SKM-1 (cell line): Measurements from ENCODE around the gene BNIP3.
"Not testable (repeated sequence)": the region's sequence is repeated elsewhere in the genome, so short reads cannot be mapped to it uniquely, and the experiment has no call there.

Experiments
- DNase-seq: peaks from one replicate; lab custom pipeline; 2025; ENCODE audit not compliant: unreplicated experiment; lab: John Stamatoyannopoulos, UW

BNIP3 gene

GRCh38 chr10:131954356-131954965, 27.3 kb downstream of the BNIP3 start:
- no peak for DNase-seq

DNA sequence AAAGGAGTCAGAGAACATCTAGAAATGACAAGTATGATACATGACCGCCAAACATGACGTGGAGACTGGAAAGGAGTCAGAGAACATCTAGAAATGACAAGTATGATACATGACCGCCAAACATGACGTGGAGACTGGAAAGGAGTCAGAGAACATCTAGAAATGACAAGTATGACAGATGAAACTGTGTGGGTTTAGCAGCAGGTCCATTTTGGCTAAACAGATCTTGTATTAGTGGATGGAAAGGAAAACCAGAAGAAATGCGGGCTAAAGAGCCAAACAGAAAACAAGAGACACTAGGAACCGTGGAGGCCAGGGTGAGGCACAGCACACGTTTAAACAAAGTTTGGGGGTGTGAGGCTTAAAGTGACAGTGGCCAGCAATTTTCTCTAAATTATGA, 31.8 kb downstream of the BNIP3 start:
- DNase-seq, result not testable (repeated sequence)

DNA sequence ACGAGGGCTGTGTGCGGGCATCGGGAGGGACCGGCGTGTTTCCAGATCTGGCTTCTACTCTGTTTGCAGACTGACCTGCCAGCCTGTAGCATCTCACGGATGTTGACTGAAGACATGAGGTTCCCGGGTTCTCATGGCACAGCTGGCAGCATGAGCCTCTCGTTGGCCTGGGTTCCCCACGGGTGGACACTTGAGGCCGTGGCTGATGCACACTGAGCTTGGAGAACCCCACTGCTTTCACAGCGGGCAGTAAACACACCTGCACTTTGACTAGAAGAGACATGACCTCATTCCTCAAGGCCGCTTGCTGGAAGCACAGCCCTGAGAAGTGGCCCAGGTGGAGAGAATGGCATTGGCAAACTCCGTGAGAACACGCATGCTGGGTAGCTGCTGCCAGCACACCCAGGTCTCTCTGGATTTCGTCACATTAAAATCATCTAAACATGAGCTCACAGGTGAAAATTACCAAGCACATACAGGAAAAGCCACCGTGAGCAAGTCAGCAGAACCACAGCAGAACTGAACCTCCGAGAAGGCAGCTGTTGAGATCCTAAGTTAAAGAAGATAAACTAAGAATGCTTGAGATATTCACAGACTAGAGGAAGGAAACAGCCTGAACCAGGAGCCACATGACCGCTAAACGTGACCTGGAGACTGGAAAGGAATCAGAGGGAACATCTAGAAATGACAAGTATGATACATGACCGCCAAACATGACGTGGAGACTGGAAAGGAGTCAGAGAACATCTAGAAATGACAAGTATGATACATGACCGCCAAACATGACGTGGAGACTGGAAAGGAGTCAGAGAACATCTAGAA, 32.5 kb downstream of the BNIP3 start:
- DNase-seq, result no peak

GRCh38 chr10:131948501-131948900, 33.2 kb downstream of the BNIP3 start:
- DNase-seq, result no peak

DNA sequence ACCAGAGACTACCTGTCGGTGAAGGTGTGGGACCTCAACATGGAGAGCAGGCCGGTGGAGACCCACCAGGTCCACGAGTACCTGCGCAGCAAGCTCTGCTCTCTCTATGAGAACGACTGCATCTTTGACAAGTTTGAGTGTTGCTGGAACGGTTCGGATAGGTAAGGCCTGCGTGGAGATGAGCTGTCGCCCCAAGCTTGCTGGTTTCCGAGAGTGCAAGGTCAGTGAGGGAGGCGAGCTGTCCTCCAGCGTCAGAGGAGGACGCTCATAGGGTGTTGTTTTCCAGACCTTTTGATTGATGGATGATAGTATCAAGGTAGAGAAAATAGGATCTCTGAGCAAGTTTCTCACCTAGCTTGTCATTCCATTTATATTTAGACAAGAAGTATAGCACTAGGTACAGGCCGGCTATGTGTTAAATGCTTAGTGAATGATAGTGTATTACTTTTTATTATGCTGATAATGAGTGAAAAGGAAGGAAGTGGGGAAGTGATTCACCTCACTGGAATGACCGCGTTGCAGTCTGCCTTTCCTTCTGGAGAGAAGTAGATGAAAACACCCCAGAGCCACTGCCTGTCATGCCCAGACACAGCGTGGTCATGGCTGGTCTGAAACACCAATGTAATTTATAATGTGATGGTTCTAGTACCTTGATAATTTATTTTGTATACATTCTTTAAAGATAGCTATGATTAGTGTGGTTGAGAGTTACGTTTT, 33.9 kb downstream of the BNIP3 start:
- DNase-seq, result no peak

- no peak for DNase-seq
Measured at GRCh38 chr10:131946880-131947279, 34.8 kb downstream of the BNIP3 start.

GRCh38 chr10:131946321-131946751, 35.4 kb downstream of the BNIP3 start:
- DNase-seq, result no peak

DNA sequence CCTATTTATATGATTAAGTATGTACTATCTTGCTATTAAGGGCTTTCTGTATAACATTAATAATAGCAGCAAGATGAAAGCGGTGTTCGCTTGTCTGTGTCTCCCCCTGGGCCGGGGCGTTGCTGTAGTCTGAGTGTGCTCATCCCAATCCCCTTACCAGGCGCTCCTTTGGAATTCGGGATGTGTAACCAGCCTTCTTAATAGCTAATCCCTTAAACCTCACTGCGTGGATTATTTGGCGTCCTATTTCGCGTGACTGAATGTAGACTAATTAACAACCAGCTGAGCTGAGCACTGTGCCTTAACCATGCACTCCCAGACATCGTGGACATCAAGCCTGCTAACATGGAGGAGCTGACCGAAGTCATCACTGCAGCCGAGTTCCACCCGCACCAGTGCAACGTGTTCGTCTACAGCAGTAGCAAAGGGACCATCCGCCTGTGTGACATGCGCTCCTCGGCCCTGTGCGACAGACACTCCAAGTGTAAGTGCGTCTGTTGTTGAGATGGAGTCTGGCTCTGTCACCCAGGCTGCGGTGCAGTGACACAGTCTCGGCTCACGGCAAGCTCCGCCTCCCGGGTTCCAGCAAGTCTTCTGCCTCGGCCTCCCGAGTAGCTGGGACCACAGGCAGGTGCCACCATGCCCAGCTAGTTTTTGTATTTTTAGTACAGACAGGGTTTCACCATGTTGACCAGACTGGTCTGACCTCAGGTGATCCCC, 36.6 kb downstream of the BNIP3 start:
- DNase-seq, result no peak

GRCh38 chr10:131944412-131944811, 37.3 kb downstream of the BNIP3 start:
- no peak for DNase-seq

DNA sequence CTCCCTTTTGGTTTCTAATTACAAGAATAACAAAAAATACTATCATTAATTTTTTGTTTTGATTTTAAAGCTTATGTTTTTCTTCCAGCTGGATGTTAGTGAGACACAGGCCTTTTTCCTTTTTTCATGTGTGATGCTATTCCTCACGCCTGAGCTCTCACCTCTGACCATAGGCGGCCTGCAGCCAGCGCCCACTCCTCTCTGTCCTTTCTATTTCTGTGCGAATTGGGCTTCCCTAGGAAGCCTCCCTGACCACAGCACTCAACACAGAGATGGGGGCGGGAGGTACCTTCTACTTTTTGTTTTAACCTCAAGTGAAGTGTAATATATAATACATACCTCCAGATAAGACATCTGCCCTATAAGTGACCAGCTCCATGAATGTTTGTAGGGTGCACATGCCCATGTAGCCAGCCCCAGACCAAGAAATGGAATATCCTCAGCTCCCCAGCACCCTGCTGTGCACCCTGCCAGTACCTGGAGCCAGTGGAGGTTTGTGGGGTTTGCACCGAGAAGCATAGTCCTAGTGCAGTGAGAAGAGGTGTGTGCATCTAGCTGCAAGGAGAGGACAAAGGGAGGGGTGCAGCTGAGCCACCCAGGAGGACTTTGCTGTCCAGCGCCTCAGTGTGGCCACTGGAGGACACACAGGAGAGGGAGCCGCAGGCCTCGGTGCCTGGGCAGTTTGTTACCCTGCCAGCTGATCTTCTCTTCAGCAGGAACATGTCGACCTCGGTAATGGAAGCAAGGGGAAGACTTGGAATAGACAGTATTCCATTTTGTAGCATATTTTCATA, 38.5 kb downstream of the BNIP3 start:
- DNase-seq, result peak; percentile 6

GRCh38 chr10:131942455-131942854, 39.3 kb downstream of the BNIP3 start:
- DNase-seq, result no peak

- DNase-seq, result no peak
Measured at GRCh38 chr10:131938681-131939080, 43.0 kb downstream of the BNIP3 start.

DNA sequence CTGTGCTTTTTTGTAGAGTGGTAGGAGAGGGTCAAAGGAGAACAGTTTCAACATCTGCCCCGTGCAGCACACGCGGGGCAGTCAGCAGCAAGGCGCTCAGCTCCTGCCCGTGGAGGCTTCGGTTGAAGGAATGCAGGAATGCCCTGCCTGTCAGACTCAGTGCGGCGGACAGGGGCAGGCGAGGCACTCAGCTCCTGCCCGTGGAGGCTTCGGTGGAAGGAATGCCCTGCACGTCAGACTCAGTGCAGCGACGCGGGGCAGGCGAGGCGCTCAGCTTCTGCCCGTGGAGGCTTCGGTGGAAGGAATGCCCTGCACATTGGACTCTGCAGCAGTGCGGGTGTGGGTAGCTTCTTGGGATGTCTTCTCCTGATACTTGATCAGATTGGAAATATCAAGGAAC, 43.9 kb downstream of the BNIP3 start:
- DNase-seq, result no peak

- DNase-seq, result no peak
Measured at GRCh38 chr10:131936736-131937135, 45.0 kb downstream of the BNIP3 start.

DNA sequence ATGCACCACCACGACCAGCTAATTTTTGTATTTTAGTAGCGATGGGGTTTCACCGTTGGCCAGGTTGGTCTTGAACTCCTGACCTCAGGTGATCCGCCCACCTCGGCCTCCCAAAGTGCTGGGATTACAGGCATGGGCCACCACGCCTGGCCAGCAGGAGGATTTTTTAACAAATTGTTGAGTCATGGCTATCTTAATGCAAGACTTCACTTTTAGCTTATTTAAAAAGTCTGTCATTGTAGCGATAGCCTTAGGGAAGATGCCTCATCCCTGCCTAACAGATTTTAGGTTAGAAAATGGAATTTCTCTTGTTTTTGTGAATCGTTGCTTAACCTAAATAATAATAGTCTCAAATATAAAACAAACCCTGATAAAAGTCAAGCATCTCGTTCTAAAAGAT, 45.4 kb downstream of the BNIP3 start:
- no peak for DNase-seq

DNA sequence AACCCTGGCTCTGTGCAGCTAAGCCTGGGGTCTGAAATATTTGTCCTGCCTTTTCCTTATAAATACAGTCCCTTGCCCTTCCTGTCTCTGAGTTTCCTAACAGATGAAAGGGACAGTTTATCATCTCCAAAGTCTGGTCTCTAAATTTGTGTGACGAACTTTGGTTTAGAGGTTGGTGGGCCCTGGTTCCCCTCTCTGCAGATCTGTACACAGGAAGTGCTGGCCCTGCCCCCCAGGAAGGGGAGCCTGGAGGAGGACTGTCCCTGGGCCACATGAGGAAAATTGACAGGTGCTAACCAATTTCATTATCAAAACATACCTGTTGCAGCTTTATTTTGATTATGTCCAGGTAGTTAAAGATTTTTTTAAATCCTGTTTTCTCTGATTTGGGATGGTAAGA, 46.5 kb downstream of the BNIP3 start:
- no peak for DNase-seq

GRCh38 chr10:131934769-131935168, 47.0 kb downstream of the BNIP3 start:
- DNase-seq, result no peak

- no peak for DNase-seq
Measured at GRCh38 chr10:131933696-131934086, 48.0 kb downstream of the BNIP3 start.

DNA sequence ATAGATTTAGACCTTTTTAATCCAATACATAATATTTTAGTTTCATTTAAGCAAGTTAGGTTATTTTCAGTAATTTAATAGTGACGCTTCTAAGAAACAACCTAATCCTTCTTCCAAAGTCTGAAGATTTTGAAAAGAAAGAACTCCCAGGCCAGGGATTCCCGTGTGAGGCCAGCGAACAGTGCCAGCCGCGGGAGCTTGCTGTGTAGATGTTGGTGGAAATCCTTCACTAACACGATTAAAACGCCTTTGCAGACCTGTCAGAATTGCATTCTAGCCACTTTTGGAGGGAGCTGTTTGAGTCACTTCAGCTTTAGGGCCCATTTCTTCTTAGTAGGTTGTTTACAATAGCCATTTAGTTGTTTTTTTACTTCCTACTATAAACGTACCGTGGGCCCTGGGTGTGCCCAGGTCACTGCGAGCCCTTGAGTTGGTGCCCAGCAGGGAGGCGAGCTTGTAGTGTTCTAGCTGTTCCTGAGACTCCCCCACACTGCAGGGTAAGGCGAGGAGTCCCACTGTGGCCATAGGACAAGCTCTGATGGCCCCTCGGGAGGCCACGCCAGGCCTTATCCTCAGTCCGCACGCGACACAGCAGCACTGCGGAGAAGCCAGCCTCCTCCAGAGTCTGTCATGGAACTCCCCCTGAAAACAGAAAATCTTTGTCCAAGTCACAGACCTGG, 48.6 kb downstream of the BNIP3 start:
- DNase-seq, result no peak

DNA sequence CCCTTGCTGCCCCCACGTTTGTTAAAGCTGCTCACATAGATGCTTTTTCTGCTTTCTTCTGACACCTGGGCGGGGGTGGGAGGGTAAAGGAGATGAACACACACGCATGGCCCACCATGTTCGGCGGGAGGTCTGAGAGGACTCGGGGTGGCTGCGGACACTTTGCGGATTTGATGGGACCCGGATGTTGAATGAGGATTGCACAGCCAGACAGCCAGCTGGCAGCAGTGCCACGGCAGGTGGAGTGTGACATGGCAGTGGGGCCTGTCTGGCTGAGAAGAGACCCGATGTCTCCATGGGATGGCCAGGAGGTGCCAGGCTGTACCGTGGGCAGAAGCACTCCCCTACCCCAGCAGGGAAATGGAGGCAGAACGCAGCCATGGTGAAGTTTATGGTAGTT, 49.7 kb downstream of the BNIP3 start:
- no peak for DNase-seq
